DMS114 treated with DMSO at 0.1 percent for 48 hours (cell line): ENCODE measurements around the gene DCLRE1A.
A peak's percentile ranks its signal among the peaks of the same experiment; 100 is the strongest.
"Not testable (repeated sequence)": the region's sequence is repeated elsewhere in the genome, so short reads cannot be mapped to it uniquely, and the experiment has no call there.

ENCODE experiments used
- DNase-seq: peaks from one replicate; lab custom pipeline; 2025; ENCODE audit not compliant: unreplicated experiment; lab: John Stamatoyannopoulos, UW

DCLRE1A gene

GRCh38 chr10:113859261-113859660 is 5.4 kb upstream of the DCLRE1A start:
- no peak for DNase-seq

GRCh38 chr10:113858541-113858940 is 4.7 kb upstream of the DCLRE1A start:
- DNase-seq: no peak

GRCh38 chr10:113857210-113857609 is 3.3 kb upstream of the DCLRE1A start:
- no peak for DNase-seq

DNA sequence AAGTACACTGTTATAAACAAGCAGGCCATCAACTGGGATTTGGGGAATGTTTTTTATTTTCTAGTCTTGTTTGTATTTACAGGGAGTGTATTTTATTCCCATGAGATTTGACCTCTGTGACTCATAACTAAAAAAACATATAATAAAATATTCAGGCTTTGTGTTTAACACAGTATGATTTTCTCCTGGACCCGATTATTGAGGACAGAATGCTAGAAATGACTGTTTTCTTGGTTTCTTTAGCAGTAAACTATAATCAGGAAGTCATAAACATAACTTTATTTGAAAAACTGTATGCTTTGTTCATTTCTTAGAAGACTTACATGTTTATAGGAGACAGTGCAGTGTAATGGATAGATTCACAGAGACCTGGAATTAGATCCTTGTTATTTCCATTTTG is 2.7 kb upstream of the DCLRE1A start:
- no peak for DNase-seq

DNA sequence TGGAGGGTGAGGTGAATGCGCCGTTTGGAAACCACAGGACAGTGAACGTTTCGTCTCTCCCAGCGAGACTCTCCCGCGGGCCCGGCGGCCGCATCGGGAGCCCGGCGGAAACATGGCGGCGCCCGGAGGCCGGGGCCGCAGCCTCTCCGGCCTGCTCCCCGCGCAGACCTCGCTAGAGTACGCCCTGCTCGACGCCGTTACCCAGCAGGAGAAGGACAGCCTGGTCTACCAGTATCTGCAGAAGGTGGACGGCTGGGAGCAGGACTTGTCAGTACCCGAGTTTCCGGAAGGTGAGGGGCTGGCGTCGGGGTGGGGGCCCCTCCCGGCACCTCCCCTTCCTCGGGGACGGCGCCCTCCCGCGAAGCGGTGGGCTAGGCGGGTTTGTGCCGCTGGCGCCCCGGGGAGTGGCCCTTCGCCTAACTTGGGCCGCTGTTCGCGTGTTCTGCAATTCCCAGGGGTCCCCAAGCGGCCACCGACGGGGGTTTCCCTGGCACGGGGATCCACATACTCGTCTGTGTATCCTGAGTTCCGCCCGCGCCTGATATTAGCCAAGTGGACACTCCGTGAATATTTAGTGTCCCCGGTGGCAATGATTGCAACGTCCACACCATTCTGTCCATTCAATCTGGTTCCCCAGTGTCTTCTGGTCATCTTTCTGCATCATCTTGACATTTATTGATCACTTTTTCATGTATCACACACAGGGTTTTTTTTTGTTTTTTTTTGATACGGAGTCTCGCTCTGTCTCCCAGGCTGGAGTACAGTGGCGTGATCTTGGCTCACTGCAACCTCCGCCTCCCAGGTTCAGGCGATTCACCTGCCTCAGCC is 1.1 kb upstream of the DCLRE1A start:
- DNase-seq: peak; percentile 26

DNA sequence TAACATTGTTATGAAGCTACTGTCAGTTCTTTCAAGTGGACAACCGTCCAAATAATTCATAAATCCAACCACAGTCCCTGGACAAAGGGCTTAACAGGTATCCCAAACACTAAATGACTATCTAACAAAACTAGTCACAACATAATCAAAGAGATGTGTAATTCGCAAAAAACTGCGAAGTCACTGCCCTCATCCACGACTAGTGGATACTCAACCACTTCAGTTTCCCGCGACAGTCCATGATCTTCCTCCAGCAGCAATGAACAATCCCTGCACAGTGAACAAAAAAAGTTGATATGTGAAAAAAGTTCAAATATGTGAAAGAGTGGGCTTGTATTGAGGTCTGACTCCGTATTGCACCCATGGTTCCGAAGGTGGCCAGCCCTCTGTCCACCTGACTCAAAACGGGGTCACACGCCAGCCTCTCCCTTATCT is 287 bp downstream of the DCLRE1A start:
- DNase-seq: peak; percentile 30

DNA sequence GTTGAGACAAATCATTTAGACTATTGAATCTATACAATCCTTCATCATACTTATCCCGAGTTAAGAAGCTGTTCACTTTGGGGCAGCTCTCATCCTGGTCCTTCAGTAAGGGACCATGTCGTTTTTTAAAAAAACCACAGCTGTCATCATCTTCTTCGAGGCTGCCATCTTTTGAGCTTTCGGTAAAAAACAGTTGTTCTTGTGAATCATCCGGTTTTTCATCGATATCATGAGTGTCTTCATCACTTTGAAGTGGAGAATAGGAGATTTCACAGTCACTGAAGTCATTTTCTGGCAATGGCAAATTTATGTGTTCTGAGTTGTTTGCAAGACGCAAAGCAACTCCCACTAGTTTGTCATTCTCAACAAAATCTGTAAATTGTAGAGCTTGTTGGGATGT is 3.9 kb downstream of the DCLRE1A start:
- DNase-seq: no peak

GRCh38 chr10:113849140-113849803 is 4.6 kb downstream of the DCLRE1A start:
- DNase-seq: no peak

GRCh38 chr10:113846036-113846435 is 7.8 kb downstream of the DCLRE1A start:
- DNase-seq: no peak

DNA sequence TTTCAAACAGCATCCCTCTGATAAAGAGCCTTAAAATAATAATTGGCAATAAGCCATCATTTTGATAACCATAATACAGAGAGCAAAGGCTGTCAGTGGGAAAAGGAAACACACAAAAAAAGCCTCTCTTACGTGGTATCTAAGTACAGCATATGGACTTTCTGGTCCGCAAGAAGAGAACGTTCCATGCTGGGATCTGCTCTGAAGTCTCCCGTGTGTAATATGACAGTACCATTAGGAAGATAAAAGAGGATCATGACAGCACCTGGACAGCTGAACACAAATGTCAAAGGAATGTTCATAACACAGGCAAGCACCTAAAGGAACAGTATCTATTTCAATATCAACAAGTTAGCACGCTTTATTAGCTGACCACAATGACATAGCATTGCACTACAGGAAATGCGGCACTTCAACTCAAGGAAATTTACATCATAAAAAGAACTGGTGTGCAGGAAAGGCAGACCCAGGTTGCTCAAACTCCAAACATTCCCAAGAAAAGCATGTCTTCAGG is 9.9 kb downstream of the DCLRE1A start:
- DNase-seq: no peak

DNA sequence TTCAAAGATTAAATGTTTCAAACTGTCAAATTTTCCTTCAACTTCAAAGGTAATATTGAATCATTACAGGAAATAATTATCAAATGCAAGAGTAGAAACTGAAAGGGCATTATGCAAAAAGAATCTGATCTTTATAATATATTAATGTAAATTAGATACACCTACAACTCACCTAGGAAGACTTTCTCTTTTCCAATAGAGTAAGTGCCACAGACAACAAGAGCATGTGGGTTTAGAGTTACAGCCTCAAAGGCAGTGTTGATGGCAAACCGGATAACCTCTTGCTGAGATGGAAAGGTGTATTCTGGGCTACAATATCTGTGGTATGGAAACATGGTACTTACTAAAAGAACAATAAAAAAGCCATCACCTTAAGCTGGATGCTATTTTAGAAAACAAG is 11.7 kb downstream of the DCLRE1A start:
- no peak for DNase-seq

- not testable (repeated sequence) for DNase-seq
These were observed 25.3 kb downstream of the DCLRE1A start for GRCh38 chr10:113828567-113828966.

GRCh38 chr10:113825791-113826190 is 28.1 kb downstream of the DCLRE1A start:
- no peak for DNase-seq

DNA sequence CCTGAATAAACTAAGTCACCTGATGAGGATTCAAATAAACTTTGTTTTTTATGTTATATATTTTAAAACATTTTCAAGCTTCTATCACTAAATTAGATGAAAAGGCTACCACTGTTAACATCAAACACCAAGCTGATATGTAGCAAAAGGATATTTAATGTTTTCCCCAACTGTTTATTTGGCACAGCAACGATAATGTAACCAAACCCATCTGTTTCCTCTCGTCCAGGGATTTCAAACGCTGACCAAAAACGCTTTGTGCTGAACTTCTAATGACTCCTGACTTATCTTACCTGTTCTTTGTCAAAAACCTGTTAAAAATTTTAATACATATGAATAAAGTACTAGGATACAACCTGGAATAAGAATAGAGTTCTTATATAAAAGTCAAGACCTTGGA is 30.5 kb downstream of the DCLRE1A start:
- DNase-seq: no peak

DNA sequence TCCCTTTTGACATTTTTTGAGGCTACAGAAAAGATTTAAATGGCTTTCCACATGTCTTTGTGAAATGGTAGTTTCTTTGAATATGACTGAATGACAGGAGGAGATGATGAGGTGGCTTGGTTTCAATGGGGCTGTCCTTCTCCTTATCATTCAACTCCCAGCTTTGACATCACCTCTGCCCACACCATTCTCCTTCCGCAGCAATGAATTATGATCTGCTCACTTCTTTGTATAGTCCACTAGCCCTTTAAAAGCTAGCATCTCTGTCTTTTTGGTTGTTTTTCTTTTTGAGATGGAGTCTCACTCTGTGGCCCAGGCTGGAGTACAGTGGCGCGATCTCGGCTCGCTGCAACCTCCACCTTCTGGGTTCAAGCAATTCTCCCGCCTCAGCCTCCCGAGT is 31.7 kb downstream of the DCLRE1A start:
- DNase-seq: no peak

DNA sequence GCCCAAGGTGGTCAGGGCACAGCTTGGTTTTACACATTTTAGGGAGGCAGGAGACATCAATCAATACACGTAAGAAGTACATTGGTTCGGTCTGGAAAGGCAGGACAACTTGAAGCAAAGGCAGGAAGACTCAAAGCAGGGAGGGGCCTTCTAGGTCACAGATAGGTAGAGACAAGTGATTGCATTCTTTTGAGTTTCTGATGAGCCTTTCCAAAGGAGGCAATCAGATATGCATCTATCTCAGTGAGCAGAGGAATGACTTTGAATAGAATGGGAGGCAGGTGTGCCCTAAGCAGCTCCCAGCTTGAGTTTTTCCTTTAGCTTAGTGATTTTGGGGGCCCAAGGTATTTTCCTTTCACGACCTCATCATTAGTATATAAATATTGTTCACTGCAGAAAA is 32.6 kb downstream of the DCLRE1A start:
- not testable (repeated sequence) for DNase-seq

- no peak for DNase-seq
These were observed 33.4 kb downstream of the DCLRE1A start for GRCh38 chr10:113820507-113820906.

- no peak for DNase-seq
These were observed 33.9 kb downstream of the DCLRE1A start for GRCh38 chr10:113819989-113820388.

- DNase-seq: not testable (repeated sequence)
These were observed 39.2 kb downstream of the DCLRE1A start for GRCh38 chr10:113814700-113815099.

- DNase-seq: no peak
These were observed 45.7 kb downstream of the DCLRE1A start for GRCh38 chr10:113808168-113808567.

DNA sequence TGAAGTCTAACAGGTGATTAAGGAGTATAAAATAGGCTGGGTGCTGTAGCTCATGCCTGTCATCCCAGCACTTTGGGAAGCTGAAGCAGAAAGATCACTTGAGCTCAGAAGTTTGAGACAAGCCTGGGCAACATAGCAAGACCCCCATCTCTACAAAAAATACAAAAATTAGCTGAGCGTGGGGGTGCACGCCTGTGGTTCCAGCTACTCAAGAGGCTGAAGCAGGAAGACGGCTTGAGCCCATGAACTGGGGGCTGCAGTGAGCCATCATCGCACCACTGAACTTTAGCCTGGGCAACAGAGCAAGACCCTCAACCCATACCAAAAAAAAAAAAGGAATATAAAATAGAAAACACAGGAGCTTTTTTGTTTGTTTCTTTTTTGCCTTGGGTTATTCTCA is 47.4 kb downstream of the DCLRE1A start:
- DNase-seq: no peak

GRCh38 chr10:113802997-113803396 is 50.9 kb downstream of the DCLRE1A start:
- no peak for DNase-seq
